ENCODE measurements around the gene SDSL. TPM values are rescaled to one million over a fixed set of nuclear protein-coding genes. Genes with fewer than 3 reads are reported as not detected.

Gene SDSL
- total RNA-seq, 1 experiment from 2014 or later = 0.46 TPM

- no peak overlapping the region for H2BK15ac ChIP-seq (ENCODE audit: low read depth, low read length)
- TF ChIP-seq, protein P1, sequence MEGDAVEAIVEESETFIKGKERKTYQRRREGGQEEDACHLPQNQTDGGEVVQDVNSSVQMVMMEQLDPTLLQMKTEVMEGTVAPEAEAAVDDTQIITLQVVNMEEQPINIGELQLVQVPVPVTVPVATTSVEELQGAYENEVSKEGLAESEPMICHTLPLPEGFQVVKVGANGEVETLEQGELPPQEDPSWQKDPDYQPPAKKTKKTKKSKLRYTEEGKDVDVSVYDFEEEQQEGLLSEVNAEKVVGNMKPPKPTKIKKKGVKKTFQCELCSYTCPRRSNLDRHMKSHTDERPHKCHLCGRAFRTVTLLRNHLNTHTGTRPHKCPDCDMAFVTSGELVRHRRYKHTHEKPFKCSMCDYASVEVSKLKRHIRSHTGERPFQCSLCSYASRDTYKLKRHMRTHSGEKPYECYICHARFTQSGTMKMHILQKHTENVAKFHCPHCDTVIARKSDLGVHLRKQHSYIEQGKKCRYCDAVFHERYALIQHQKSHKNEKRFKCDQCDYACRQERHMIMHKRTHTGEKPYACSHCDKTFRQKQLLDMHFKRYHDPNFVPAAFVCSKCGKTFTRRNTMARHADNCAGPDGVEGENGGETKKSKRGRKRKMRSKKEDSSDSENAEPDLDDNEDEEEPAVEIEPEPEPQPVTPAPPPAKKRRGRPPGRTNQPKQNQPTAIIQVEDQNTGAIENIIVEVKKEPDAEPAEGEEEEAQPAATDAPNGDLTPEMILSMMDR (conservative IDR thresholded peaks at IDR 0.05) = no peak
- Mint-ChIP-seq H3K9me3 (no peaks in the 10 kb centered on the region), H3K4me1 (peaks cover 7 to 20% of the 10 kb centered on the region in 2 experiments), H3K27ac (no peak overlapping the region), H3K4me3 (no peak overlapping the region), H3K36me3 (ENCODE audit: insufficient read depth in 1 of 3, low read depth in 3 of 3) (no peaks in the 10 kb centered on the region), H3K27me3 (ENCODE audit: low read depth) (peaks cover 9% of the 10 kb centered on the region)
- H2AFZ ChIP-seq (ENCODE audit: low read length) = no peak overlapping the region
- H4K8ac ChIP-seq (replicated peaks; ENCODE audit: insufficient read length, low read depth, low read length) = no peak overlapping the region
- no peak overlapping the region for H4K5ac ChIP-seq (ENCODE audit: insufficient read length, low read depth, low read length)
- no peaks in the 10 kb centered on the region for H3K9me3 ChIP-seq (ENCODE audit: control insufficient read depth, low read depth, low read length)
- H3K79me1 ChIP-seq (ENCODE audit: insufficient read depth, low read depth, low read length, poor library complexity, severe bottlenecking) = no peaks in the 10 kb centered on the region
- no peaks in the 10 kb centered on the region for H3K27me3 ChIP-seq (ENCODE audit: insufficient read depth, low read length)
- no peak overlapping the region for H3K14ac ChIP-seq (ENCODE audit: insufficient read depth, low read length)
- no peak for DNase-seq
- no peaks in the 10 kb centered on the region for H3K4me1 ChIP-seq (ENCODE audit: insufficient read depth, low read length)
- no peak overlapping the region for H3T11ph ChIP-seq (ENCODE audit: low read length)
- H3K56ac ChIP-seq (ENCODE audit: insufficient read length, low read depth, low read length) = no peak overlapping the region
- H2AK5ac ChIP-seq (ENCODE audit: insufficient read length, low read length) = no peak overlapping the region
- H2BK5ac ChIP-seq (ENCODE audit: insufficient read length, low read length) = no peak overlapping the region
- H3K4ac ChIP-seq (ENCODE audit: low read depth, low read length) = no peak overlapping the region
- no CpG with 5 or more reads among the region's 16 CpGs for WGBS (ENCODE audit: extremely low coverage, insufficient read length, low lambda C conversion rate)
- H2BK12ac ChIP-seq (ENCODE audit: insufficient read length, low read depth, low read length) = no peak overlapping the region
- H3K79me2 ChIP-seq (ENCODE audit: insufficient read depth, low read length) = no peaks in the 10 kb centered on the region
- no peak overlapping the region for H3K27ac ChIP-seq (ENCODE audit: insufficient read length, low read depth, low read length)
- no peak overlapping the region for H3K23ac ChIP-seq (ENCODE audit: insufficient read length, low read depth, low read length)
- H2BK120ac ChIP-seq (ENCODE audit: low read depth, low read length, poor library complexity, severe bottlenecking) = no peak overlapping the region
- no peaks in the 10 kb centered on the region for H3K23me2 ChIP-seq (ENCODE audit: insufficient read length, low read depth, low read length, poor library complexity, severe bottlenecking)
- no peaks in the 10 kb centered on the region for H4K20me1 ChIP-seq (ENCODE audit: control insufficient read depth, insufficient read depth, insufficient read length)
- no peak overlapping the region for H3K9ac ChIP-seq (ENCODE audit: extremely low read depth, insufficient read length, low read length)
- no peak overlapping the region for H2BK20ac ChIP-seq (ENCODE audit: low read depth, low read length, poor library complexity, severe bottlenecking)
- H4K91ac ChIP-seq (ENCODE audit: insufficient read length, low read depth, low read length) = no peak overlapping the region
- H3K4me2 ChIP-seq (ENCODE audit: insufficient read depth, insufficient read length, low read length) = no peak overlapping the region
- no peak overlapping the region for H3K18ac ChIP-seq (ENCODE audit: insufficient read length, low read depth, low read length)
These were observed 25.2 kb upstream of the SDSL start for GRCh38 chr12:113396828-113397496.
